ENCODE measurements around the gene ABCB6. TPM values are rescaled to one million over a fixed set of nuclear protein-coding genes. Genes with fewer than 3 reads are reported as not detected.

The ABCB6 gene
- total RNA-seq, result 10 to 100 TPM; 17.4 to 27.3 (median 19.6) TPM

DNA sequence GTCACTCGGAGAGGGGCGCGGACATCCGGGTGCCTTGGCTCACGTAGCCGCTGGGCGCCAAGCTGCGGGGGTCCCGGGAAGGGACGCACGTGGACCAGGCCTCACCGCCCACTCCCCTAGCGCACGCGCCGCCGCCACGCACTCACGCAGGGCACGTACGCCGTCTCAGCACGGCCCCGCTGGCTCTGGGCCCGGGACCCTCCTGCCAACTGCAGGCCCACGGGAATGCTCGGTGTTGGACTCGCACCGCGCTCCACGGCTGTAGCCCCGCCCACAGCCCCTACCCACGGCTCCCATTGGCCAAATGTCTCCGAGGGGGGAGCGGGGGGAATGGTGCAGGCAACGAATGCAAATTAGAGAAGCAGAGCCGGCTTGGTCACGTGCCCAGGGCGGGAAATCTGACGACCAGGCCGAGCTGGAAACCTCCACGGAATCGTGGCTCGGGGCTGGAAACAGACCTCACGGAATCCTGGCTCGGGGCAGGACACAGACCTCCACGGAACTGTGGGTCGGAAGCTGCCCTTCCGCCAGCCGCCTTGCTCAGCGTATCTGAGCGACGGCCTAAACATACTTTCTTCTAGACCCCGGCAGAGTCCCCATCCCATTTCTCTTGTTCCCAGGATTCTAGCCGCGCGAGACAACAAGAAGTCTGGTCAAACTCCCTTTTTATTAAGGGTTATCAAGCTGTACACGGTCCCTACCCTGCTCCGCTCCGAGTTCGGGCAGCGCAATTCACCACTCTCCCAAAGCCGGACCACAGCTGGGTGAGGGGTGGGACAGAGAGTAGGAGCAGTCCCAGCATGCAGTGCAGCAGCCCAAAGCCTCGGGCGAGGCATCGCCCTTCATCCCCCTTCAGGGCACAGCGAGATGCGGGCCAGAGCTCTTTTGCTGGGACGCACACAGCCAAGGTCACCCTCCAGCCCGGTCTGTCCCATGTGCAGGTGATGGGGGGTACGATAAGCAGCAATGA lies at the start of gene ABCB6:
TSS of gene ABCB6 (minus strand) at position 227 of the 970 bp plus-strand sequence. CDS start 285 bp downstream, outside the sequence.
- peaks cover 28 to 56% (median 45%) of the 10 kb centered on the region in 4 donors for H3K4me1 ChIP-seq
- TF ChIP-seq, protein P1, sequence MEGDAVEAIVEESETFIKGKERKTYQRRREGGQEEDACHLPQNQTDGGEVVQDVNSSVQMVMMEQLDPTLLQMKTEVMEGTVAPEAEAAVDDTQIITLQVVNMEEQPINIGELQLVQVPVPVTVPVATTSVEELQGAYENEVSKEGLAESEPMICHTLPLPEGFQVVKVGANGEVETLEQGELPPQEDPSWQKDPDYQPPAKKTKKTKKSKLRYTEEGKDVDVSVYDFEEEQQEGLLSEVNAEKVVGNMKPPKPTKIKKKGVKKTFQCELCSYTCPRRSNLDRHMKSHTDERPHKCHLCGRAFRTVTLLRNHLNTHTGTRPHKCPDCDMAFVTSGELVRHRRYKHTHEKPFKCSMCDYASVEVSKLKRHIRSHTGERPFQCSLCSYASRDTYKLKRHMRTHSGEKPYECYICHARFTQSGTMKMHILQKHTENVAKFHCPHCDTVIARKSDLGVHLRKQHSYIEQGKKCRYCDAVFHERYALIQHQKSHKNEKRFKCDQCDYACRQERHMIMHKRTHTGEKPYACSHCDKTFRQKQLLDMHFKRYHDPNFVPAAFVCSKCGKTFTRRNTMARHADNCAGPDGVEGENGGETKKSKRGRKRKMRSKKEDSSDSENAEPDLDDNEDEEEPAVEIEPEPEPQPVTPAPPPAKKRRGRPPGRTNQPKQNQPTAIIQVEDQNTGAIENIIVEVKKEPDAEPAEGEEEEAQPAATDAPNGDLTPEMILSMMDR (IDR thresholded peaks at IDR 0.05), result peak in 1 of 3 experiments; percentile 21
- TF ChIP-seq POLR2AphosphoS5 (IDR thresholded peaks at IDR 0.05) (peak; percentile 86 to 88), POLR2A (IDR thresholded peaks at IDR 0.05; ENCODE audit: low read depth) (peak; percentile 46), EP300 (IDR thresholded peaks at IDR 0.05) (no peak)
- H3K9me3 ChIP-seq, result no peaks in the 10 kb centered on the region
- H3K27me3 ChIP-seq, result no peaks in the 10 kb centered on the region
- peak within 1 kb of the TSS; percentile 59 to 79 (median 65) for H3K4me3 ChIP-seq
- H3K27ac ChIP-seq (replicated peaks in 1 of 4), result peak within 1 kb of the TSS; percentile 90 to 99 (median 95)
- peaks cover 50 to 70% (median 69%) of the 10 kb centered on the region in 4 donors for H3K36me3 ChIP-seq
- DNase-seq (ENCODE audit: extremely low spot score), result peak; percentile 99
- 5% methylated on average over 29 of the region's 71 CpGs for WGBS
- intact Hi-C loops (cut with DNase I), result no loop called here

DNA sequence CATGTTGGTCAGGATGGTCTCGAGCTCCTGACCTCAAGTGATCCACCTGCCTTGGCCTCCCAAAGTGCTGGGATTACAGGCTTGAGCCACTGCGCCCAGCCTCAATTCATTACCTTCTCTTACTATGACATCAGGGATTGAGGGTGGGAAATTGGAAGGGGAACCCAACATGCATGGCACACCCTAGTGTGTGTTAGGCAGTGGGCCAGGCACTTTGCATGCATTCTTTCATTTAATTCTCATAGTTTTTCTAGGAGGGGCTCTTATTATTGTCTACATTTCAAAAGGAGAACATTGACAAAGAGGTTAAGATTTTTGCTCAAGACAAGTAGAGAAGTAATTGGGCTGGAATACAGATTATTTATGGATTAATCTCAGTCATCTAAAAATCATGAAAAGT lies 49.5 kb upstream of the ABCB6 start:
- no peak overlapping the region for H3K27ac ChIP-seq (replicated peaks in 1 of 4)
- 90% methylated on average over 2 of the region's 2 CpGs for WGBS
- TF ChIP-seq EP300 (IDR thresholded peaks at IDR 0.05), result no peak
- no peak for TF ChIP-seq POLR2A (IDR thresholded peaks at IDR 0.05; ENCODE audit: low read depth)
- TF ChIP-seq, protein P1 (IDR thresholded peaks at IDR 0.05), result no peak
- TF ChIP-seq POLR2AphosphoS5 (IDR thresholded peaks at IDR 0.05), result no peak
- DNase-seq (ENCODE audit: extremely low spot score), result no peak
- H3K9me3 ChIP-seq, result no peaks in the 10 kb centered on the region
- H3K4me3 ChIP-seq, result no peak overlapping the region
- intact Hi-C loops (cut with DNase I), result no loop called here
- no peaks in the 10 kb centered on the region for H3K4me1 ChIP-seq
- H3K27me3 ChIP-seq, result no peaks in the 10 kb centered on the region
- H3K36me3 ChIP-seq, result no peaks in the 10 kb centered on the region

DNA sequence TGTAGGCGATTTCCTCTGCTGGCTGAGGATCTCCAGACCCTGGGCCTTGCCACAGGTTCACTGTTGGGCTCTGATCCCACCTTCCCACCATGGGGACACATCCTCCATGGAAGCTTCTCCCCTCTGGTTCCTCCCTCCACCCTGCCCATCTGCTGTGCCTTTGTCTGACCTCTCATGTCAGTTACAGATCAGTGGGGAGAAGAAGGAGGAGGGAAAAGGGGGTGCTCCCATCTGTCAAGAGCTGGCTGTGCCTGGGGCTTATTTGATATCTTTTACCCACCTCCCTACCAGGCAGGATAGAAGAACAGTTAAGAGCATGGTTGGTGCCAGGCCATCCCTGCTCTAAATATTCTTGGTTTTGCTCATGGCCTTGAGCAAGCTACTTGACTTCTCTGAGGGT lies 48.1 kb upstream of the ABCB6 start:
- no peaks in the 10 kb centered on the region for H3K9me3 ChIP-seq
- 100% methylated on average over 1 of the region's 1 CpG for WGBS
- intact Hi-C loops (cut with DNase I), result no loop called here
- TF ChIP-seq EP300 (IDR thresholded peaks at IDR 0.05), result no peak
- TF ChIP-seq, protein P1 (IDR thresholded peaks at IDR 0.05), result no peak
- no peak for TF ChIP-seq POLR2AphosphoS5 (IDR thresholded peaks at IDR 0.05)
- no peak for TF ChIP-seq POLR2A (IDR thresholded peaks at IDR 0.05; ENCODE audit: low read depth)
- H3K4me3 ChIP-seq, result no peak overlapping the region
- no peak for DNase-seq (ENCODE audit: extremely low spot score)
- H3K4me1 ChIP-seq, result no peaks in the 10 kb centered on the region
- no peak overlapping the region for H3K27ac ChIP-seq (replicated peaks in 1 of 4)
- no peaks in the 10 kb centered on the region for H3K36me3 ChIP-seq
- H3K27me3 ChIP-seq, result peaks cover 0 to 5% (median 0%) of the 10 kb centered on the region in 4 donors

DNA sequence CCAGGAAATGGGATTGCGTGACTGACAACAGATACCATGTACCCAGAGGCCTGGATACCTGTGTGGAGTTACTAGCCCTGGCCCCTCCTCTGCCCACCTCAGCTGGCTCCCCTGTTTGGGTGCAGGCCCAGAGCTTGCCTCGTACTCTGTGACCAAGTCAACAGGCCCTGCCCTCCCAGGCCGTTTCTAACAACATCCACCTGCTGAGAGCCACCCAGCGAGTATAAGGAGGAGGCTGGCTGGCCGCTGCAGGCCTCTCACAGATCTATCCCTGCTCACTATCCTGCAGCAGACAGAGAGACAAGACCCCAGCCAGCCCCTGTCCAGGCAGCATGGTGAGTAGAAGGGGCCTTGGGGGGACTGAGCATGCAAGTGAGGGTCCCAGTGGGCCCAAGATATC lies 47.5 kb upstream of the ABCB6 start:
- peaks cover 0 to 11% (median 0%) of the 10 kb centered on the region in 4 donors for H3K27me3 ChIP-seq
- WGBS, result 83% methylated on average over 4 of the region's 5 CpGs
- intact Hi-C loops (cut with DNase I), result no loop called here
- no peak overlapping the region for H3K27ac ChIP-seq (replicated peaks in 1 of 4)
- H3K36me3 ChIP-seq, result no peaks in the 10 kb centered on the region
- H3K4me3 ChIP-seq, result no peak overlapping the region
- H3K4me1 ChIP-seq, result no peaks in the 10 kb centered on the region
- no peak for TF ChIP-seq POLR2A (IDR thresholded peaks at IDR 0.05; ENCODE audit: low read depth)
- no peak for TF ChIP-seq POLR2AphosphoS5 (IDR thresholded peaks at IDR 0.05)
- TF ChIP-seq, protein P1 (IDR thresholded peaks at IDR 0.05), result no peak
- no peak for TF ChIP-seq EP300 (IDR thresholded peaks at IDR 0.05)
- H3K9me3 ChIP-seq, result no peaks in the 10 kb centered on the region
- no peak for DNase-seq (ENCODE audit: extremely low spot score)

Data from esophagus muscularis mucosa (tissue), 4 donors.